Measurements from ENCODE around the gene CHD9NB. TPM values are rescaled to one million over a fixed set of nuclear protein-coding genes. Genes with fewer than 3 reads are reported as not detected.

The CHD9NB gene
- total RNA-seq: 0.86 TPM
- long read RNA-seq, partial matches to known transcripts: 0 of 1 reads
- long read RNA-seq, other reads (novel, unspliced or antisense): 1 of 1 reads

DNA sequence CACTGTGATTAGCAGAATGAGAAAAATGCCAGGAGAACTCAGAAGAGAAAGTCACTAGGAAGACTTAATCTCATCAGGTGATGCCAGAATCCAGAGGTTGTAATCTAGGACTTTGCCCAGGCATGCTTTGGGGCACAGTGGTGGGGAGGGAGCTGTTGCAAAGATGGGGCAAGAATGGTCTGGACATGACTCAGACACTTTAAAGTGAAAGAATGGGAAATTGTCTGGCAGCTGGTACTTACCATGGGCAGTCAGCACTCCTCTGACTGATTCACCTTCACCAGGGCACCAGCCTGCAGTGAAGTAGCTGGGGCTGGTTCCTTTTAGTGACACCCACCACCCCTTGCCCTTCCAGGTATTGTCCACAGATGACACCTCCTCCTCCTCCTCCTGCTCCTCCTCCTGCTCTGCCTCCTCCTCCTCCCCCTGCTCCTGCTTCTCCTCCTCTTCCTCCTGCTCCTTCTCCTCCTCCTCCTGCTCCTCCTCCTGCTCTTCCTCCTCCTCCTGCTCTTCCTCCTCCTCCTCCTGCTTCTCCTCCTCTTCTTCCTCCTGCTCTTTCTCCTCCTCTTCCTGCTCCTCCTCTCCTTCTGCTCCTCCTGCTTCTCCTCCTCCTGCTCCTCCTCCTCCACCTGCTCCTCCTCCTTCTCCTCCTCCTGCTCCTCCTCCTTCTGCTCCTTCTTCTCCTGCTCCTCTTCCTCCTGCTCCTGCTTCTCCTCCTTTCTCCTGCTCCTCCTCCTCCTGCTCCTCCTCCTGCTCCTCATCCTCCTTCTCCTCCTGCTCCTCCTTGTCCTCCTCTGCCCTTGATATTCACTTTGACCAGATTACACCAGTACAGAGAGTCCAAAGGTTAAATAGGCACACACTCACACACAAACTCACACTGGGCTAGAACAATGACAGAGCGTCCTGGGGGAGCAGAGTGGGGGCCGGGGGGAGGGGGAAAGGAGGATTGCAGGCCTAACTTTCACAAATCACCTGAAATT lies at the start of gene CHD9NB:
Gene CHD9NB (minus strand): TSS at position 379 of the 983 bp plus-strand sequence. CDS start 8,739 bp downstream, outside the sequence.
- no peak for ATAC-seq (ENCODE audit: poor library complexity)
- intact Hi-C loops (cut with DNase I): loop anchor here (10.0 kb wide), 2 partner anchors 102 to 232 kb away; no protein-coding TSS in a partner anchor
- DNase-seq: no peak

DNA sequence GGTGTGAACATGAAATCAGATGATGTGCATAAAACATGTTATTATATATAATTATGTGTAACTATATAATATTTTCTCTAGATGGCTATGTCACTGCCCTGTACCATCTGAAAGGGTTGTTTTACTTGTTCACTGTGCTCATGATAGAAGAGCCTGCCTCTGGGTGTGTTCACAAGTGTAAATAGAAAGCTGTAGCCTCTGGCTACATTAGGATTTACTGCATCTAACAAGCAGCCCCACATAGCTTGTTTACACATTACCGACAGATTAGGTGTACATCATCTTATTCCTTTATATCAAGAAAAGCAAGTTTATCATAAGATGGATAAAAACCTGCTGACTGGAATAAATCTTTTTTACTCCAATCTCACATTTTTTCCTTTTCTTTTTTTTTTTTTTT lies 48.2 kb upstream of the CHD9NB start:
- intact Hi-C loops (cut with DNase I): loop anchor here (2.0 kb wide), 1 partner anchor 28 kb away; no protein-coding TSS in a partner anchor
- no peak for DNase-seq
- no peak for ATAC-seq (ENCODE audit: poor library complexity)

DNA sequence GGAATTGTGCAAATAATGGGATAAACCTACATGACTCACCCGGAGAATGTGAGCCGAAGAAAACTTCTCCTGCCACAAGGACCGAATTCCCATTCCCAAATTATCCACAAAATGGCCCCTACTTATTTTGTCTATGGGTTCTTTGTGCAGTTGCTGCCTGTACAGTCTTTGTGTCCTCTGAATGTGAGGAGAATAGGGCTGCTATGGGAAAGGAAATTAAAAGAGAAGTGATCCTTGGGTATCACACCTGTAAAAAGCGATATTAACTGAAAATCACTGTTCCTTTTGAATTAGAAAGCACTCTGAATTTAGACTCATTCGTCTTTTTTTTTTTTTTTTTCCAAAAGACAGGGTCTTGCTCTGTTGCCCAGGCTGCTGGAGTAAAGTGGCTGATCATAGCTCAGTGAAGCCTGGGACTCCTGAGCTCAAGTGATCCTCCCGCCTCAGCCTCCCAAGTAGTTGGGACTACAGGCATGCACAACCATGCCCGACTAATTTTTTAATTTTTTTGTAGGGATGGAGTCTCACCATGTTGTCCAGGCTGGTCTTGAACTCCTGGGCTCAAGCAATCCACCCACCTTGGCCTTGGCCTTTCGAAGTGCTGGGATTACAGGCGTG lies 47.5 kb upstream of the CHD9NB start:
- ATAC-seq (ENCODE audit: poor library complexity) (no peak), DNase-seq (no peak)
- intact Hi-C loops (cut with DNase I): loop anchor here (2.0 kb wide), 1 partner anchor 29 kb away; no protein-coding TSS in a partner anchor

DNA sequence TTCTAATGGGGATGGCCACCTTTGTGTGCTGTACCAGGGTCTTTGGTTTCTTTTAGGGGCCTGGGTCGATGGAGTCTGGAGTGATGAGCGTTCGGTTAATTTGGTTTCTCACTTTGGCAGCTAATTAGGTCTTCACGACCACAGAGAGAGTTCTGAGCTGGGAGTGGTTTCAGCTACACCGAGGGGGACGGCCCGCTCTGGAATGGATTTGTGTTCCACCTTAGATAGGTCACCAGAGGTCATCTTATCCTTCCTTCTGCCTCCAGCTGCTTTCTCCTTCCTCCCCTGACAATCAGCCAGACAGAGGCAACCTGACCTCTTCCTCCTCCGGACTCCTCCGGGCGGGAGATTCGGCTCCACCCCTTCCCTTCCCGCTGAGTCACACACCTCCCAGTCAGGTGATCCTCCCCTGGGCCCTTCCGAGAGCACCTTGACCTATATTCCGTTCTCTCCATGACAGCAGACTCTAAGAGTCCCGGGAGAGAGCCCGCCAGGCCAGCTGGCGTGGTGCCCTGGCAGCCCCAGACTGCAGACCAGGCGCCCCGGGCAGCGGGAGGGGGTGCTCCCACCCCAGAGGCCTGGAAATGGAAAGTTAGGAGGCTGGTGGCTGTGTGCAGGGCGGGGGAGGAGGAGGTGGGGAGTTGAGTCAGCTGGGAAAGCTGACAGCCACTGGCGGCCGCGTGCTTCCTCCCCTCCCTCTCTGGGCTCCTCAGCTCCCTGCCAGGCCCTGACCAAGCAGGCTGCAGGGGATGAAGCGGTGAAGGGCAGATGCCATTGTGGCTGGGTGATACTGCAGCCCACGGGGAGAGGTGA lies 46.8 kb upstream of the CHD9NB start:
- ATAC-seq (ENCODE audit: poor library complexity) (peak; percentile 93), DNase-seq (peak; percentile 95)
- intact Hi-C loops (cut with DNase I): loop anchor here (2.0 kb wide), 1 partner anchor 29 kb away; no protein-coding TSS in a partner anchor

DNA sequence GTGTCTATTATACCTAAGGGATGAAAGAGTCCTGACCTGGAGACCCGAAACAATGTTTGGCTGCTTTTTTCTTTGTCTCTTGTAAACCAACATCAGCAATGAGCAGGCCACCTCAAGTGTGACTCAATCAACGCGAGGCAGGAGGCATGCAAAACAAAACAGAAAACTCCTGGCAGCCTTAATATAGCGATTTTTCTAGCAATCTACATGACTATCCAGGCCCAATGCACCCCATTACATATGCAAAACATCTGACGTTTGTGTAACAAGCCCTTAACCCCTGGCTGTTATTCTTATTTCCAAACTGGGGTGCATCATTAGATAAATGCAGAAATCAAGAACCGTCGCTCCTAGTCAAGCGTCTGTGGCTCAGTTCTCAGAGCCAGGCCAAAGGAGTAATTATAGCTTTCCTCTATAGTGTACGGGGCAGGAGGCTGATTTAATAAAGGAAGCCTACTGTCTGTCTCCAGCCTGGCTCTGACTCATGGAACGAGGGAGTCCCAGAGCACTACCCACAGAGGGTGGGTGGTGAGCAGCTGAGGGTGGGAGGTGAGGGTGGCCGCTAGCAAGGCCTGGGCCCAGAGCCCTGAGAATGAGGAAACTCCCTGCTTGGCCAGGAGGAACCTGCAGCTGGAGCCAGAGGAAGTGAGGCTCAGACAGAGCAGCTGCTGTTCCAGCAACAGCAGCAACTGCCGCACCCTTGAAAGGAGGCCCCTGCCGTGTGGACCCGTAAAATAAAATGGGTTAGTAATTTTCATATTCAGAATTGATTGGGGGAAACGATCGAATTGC lies 46.0 kb upstream of the CHD9NB start:
- ATAC-seq (ENCODE audit: poor library complexity) (peak; percentile 84), DNase-seq (peak; percentile 92)
- intact Hi-C loops (cut with DNase I): no loop called here

DNA sequence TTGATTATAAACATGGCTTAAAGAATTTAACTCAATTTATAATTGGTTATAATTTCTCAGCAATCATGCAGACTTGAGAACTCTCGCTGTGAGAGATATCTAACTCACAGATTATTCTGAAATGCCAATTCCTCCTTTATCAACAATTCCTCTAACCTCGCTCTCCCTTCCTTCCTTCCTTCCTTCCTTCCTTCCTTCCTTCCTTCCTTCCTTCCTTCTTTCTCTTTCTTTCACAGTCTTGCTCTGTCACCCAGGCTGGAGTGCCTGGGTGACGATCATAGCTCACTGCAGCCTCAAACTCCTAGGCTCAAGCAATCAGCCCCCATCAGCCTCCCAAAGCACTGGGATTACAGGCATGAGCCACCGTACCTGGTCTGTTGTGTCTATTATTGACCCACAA lies 44.5 kb upstream of the CHD9NB start:
- DNase-seq: no peak
- intact Hi-C loops (cut with DNase I): no loop called here
- no peak for ATAC-seq (ENCODE audit: poor library complexity)

DNA sequence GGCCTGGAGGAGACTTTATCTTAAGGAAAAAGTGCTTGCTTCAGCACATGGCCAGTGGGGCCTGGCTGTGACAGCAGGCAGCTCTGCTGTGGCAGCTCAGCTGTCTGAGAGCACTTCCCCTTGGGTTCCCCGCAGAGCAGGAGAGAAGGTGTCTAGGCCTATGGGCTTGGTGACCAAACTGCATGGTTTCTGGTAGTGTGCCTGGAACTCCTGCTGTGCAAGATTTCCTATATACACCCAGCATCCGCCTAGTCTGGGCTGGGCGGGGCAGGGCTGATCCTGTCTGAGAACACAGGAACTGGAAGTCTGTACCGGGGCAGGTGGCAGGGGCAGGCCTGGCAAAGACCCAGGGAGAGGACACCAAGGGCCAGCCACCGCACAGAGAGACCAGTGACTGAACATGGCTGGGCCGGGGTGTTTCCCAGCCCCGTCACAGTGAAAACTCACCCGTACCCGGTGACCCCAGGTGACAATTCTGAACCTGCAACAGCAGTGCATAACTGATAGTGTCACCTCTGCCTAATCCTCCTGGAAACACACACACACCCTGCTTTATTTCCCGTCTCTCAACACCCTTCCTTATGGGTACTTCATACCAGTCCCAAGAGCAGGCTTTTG lies 41.4 kb upstream of the CHD9NB start:
- intact Hi-C loops (cut with DNase I): loop anchor here (5.0 kb wide), 1 partner anchor 37 kb away; no protein-coding TSS in a partner anchor
- ATAC-seq (ENCODE audit: poor library complexity): no peak

DNA sequence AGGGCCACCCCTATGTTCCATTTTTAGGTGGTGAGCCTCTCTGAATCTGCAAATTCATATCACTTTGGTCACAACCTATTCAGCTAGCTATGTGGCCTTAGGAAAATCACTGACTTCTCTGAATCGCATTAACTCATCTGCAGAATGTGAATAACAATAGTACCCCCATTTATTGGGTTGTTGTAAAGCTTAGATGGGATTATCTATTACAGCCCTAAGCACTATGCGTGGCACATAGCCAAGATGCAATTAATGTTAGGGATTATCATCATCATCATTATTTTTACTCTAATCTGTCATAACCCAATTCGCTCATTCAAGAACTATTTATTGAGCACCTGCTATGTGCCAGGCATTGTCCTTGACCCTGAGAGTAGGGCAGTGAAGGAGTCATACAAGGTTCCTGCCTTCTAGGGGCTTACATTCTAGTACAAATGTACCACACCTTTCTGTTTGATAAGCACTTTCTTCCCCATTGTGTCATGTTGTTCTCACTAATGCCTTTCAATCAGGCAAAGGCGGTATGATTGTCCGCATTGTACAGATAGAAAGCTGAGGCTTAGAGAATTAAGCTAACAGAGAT lies 40.6 kb upstream of the CHD9NB start:
- no peak for DNase-seq
- intact Hi-C loops (cut with DNase I): loop anchor here (5.0 kb wide), 1 partner anchor 36 kb away; no protein-coding TSS in a partner anchor
- no peak for ATAC-seq (ENCODE audit: poor library complexity)

More for the DNA sequence above, 41.4 kb upstream of the CHD9NB start:
- DNase-seq: peak; percentile 84

DNA sequence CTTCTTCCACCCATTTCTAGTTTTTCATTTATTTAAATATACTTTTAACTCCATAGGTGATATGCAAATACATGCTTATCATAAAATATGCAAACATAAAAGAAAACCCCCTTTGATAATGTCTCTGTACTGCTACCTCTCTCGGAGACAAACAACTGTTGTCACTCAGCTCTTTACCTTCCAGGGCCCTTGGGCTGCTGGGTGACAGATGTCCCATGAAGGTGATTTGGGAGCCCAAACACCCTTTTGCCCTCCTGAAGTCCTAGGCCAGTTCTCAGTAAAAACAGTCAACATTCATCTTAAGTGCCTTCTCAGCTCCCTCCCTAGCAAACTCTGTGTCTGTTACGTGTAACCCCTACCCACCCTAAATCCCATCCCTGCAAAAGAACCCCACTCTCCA lies 39.6 kb upstream of the CHD9NB start:
- no peak for DNase-seq
- intact Hi-C loops (cut with DNase I): loop anchor here (5.0 kb wide), 1 partner anchor 35 kb away; no protein-coding TSS in a partner anchor

DNA sequence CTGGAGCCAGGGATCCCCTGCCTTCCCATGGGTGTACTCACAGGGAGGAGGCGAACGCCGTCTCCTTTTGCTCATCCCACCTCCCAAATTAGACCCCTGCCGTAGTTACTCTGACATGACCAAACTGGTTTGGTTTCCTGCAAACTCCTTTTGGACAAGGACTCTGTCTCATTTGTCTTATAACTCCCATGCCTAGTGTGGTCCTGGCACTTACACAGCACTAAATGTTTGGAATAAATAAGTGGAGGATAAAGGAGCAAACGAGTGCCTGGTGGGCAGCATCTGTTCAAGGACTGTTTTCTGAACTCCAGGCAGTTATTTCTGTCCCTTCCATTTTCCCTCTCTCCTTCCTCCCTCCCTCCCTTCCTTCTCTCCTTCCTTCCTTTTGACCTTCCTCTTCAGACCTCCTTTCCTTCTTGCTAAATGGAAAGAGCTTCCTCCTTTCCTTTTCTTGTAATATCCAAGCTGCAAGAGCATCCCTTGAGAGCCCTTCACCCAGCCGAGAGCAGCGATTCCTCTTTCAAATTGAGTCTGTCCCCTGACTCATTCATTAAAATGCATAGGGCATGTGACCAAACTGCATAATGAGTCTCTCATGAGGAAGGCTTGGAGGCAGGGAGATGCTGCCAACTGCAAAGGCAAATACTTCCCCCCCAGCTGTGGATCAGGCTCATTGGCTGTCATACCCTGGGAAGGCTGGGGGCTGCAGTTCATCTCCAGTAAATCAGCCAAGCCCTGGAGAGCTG lies 38.9 kb upstream of the CHD9NB start:
- peak; percentile 50 for ATAC-seq (ENCODE audit: poor library complexity)
- intact Hi-C loops (cut with DNase I): loop anchor here (5.0 kb wide), 1 partner anchor 34 kb away; no protein-coding TSS in a partner anchor
- peak; percentile 80 for DNase-seq

More for the DNA sequence above, 39.6 kb upstream of the CHD9NB start:
- no peak for ATAC-seq (ENCODE audit: poor library complexity)

DNA sequence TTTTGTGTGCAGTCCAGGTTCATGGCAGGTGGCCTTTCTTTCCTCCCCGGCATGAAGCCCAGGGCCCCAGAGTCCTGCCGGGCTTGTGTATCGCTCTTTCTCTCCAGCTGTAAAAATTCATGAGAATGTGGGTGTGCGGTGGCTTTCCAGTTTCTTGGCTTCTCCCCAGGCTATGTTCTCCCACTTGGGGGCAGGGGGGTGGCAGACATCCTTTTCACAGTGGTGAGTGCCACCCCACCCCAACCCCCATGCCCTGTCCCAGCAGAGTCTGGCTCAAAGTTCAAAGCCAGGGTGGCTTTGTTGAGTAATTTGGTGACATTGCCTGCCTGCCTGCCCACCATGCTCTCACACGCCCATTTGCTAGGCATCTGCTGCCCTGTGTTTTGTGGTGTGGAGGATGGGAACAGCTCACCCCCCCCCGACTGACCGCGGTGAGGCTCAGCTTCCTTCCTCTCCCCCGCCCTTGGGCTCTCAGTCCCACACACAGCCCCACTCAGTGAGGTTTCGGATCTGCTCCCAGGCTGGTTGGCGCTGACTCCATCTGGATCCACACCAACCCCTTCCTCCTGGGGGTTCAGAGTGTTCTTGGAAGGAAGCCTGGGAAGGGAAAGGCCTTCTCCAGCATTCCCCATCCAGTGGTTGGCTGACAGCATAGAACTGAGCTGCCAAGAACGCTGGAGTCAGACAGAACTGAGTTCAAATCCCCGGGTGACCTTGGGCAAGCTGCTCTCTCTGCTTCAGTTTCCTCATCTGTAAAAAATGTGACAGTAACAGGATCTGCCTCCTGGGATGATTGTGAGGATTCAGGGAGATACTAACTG lies 38.1 kb upstream of the CHD9NB start:
- DNase-seq: peak; percentile 94
- ATAC-seq (ENCODE audit: poor library complexity): peak; percentile 88
- intact Hi-C loops (cut with DNase I): loop anchor here (5.0 kb wide), 1 partner anchor 34 kb away; no protein-coding TSS in a partner anchor

DNA sequence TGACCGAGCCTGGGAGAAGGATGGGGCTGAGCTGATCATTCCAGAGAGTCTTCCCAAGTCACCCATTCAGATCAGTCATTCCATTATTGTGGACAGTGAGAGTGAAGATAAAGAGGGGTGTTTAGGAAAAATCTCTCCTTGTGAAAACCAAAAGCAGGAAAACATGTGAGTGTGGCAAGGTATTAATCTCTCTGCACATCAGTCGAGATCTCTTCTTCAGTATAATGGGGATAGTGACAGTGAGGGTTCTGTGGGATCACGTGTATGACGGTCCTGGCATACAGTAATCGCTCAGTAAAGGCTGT lies 37.5 kb upstream of the CHD9NB start:
- ATAC-seq (ENCODE audit: poor library complexity) (no peak), DNase-seq (no peak)

DNA sequence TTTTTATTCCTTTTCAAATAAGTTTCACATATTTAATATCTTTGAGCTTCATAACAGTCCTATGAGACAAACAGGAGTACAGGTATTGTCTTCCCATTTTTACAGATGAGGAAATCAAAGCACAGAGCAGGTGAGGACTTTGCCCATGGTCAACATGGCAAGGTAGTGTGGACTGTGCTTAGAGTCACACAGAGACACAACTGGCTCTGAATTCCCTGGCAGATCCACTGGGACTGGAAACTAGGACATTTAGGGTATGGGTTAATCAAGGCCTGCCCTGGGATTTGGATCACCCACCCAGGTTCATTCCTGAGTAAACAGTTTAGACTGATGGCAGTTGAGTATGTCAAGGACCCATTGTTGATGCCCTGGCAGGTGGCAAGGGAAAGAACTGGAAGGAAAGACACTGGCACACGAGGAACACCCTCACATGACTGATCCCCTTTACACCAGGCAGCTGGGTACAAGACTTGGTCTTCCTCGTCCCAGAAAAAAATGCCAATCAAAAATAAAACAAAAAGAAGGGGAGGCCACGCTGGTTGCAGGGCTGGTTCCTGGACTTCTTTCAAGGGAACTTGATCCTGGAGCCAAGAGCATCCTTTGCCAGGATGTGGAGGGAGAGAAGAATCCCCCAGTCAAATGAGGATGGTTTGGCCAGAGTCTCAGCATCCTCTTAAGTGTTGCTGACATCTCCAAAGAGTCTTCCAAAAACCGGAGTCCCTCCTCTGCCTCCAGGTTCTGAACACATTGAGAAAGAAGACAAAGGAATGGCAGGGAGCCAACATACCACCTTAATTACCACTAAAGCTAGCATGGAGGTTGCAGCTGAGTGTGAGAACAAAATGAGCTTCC lies 37.0 kb upstream of the CHD9NB start:
- DNase-seq (no peak), ATAC-seq (ENCODE audit: poor library complexity) (peak; percentile 8)
- intact Hi-C loops (cut with DNase I): loop anchor here (5.0 kb wide), 1 partner anchor 32 kb away; no protein-coding TSS in a partner anchor

More for the DNA sequence above, 37.5 kb upstream of the CHD9NB start:
- intact Hi-C loops (cut with DNase I): loop anchor here (5.0 kb wide), 1 partner anchor 33 kb away; no protein-coding TSS in a partner anchor

DNA sequence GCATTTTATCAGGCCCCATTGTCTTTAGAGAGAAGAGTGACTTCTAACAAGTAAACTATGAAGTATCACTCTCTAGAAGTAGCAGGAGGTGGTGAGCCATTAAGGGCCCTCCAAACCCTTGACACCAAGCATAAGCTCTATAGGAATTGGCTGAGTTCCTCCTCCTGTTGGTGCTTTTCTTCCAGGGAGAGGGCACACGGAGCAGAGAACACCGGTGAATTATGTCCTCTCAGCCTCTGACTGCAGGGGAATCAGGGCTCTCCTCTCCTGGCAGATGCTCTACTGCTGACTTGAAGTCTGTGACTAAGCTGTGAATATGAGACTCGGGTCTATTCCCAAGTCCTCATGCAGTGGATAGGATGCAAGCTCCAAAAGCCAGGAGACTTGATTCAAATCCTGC lies 34.4 kb upstream of the CHD9NB start:
- intact Hi-C loops (cut with DNase I): no loop called here
- ATAC-seq (ENCODE audit: poor library complexity) (no peak), DNase-seq (no peak)

All from Right ventricle myocardium superior (tissue), 1 donor.